Heart right ventricle (tissue), 16 donors: ENCODE measurements around the gene BBIP1. TPM values are rescaled to one million over a fixed set of nuclear protein-coding genes. Genes with fewer than 3 reads are reported as not detected.

Experiments
- ATAC-seq, 8 donors: fragments of 200-7000 bp; cut with Tn5 transposase; one replicate each; pipeline ENCODE4 v1.9.1; 2020; ENCODE audit warnings: mild to moderate bottlenecking in 8 of 8, moderate library complexity in 8 of 8, moderate number of reproducible peaks in 1 of 8
- DNase-seq, 2 donors: peaks; one replicate each; pipeline ENCODE4 v3.0.0-alpha.2; 2020
- H3K27ac ChIP-seq, 10 donors: fragments of 200-600 bp; sonication (generic) in 2 of 10; one replicate each; pipeline versions ENCODE4 v1.5.0 to v1.8.0; 2020 to 2022; ENCODE audit warnings: mild to moderate bottlenecking in 3 of 10
- H3K27me3 ChIP-seq, 7 donors: fragments of 200-600 bp; one replicate each; pipeline ENCODE4 v1.8.0; 2021 to 2022; ENCODE audit warnings: mild to moderate bottlenecking in 2 of 7
- H3K36me3 ChIP-seq, 9 donors: fragments of 200-600 bp; sonication (generic) in 1 of 9; one replicate each; pipeline versions ENCODE4 v1.5.0 to v1.8.0; 2020 to 2022; ENCODE audit warnings: mild to moderate bottlenecking in 2 of 9
- H3K4me1 ChIP-seq, 9 donors: fragments of 200-600 bp; sonication (generic) in 1 of 9; one replicate each; pipeline versions ENCODE4 v1.5.0 to v1.8.0; 2020 to 2022; ENCODE audit warnings: mild to moderate bottlenecking in 4 of 9
- H3K4me3 ChIP-seq, 10 donors: fragments of 200-600 bp; sonication (generic) in 2 of 10; one replicate each; pipeline versions ENCODE4 v1.5.0 to v1.8.0; 2020 to 2022; ENCODE audit warnings: mild to moderate bottlenecking in 7 of 10, moderate library complexity in 2 of 10
- H3K9me3 ChIP-seq, 11 donors: fragments of 200-600 bp in 10 of 11; sonication (generic) in 2 of 11; one replicate each; pipeline versions ENCODE4 v1.5.0 to v1.8.0; 2013 to 2022; ENCODE audit warnings: mild to moderate bottlenecking in 2 of 11, control low read depth in 1 of 11, moderate library complexity in 1 of 11
- WGBS, 2 donors: extraction: QIAGEN DNeasy Blood & Tissue Kit; methylation state at CpG; one replicate each; pipeline ENCODE4 v1.1.7; 2013; ENCODE audit warnings: inconsistent platforms in 1 of 2; 5-methylcytosine and 5-hydroxymethylcytosine counted together
- intact Hi-C, 10 donors: fragments of 100-400 bp; cut with DNase I; formaldehyde crosslinking; loops; one replicate each; pipeline versions ENCODE4 v1.11.1 to v1.14.2; 2022
- polyA plus RNA-seq, 2 donors: library from polyadenylated mRNA; stranded (reverse); fragments of 200-250 nt; gene quantifications; one replicate each; pipeline ENCODE4 v1.2.3, GENCODE V29; 2013
- total RNA-seq, 10 donors: library from RNA; stranded (reverse); fragmentation: NEBNext Ultra II Directional in 3 of 10; extraction: Animal tissue kit (Norgen Biotek cat#: 25700) in 3 of 10; gene quantifications; one replicate each; pipeline versions ENCODE4 v1.2.1 to v1.2.4, GENCODE V29; 2021 to 2023
- TF ChIP-seq, protein P1 (sequence below), 9 donors: fragments of 200-600 bp; sonication (generic) in 2 of 9; IDR thresholded peaks; one replicate each; pipeline versions ENCODE4 v1.5.0 to v1.8.0; 2021 to 2022; ENCODE audit warnings: antibody characterized with exemption in 9 of 9, mild to moderate bottlenecking in 5 of 9, moderate library complexity in 1 of 9
- donor health status: Arrhythmogenic right ventricular cardiomyopathy.
- donor health status: ischemic (EF 13 %, LVEDD 7.1; RV severe dilation, severe dysfunction).
- donor health status: healthy with polysubstance abuse.
- donor health status: DM: no; HTN: yes; CAD: no.
- donor health status: DM: no; HTN: no; CAD: no.
- donor health status: ischemic (EF 25% LVEDD 6.9; RV normal size, moderate dysfunction).
- donor health status: ischemic (EF 25% LVEDD 5.7; RV mildly dilated, moderate dysfunction).
- donor health status: healthy.
- donor health status: DM: yes; HTN: yes; CAD: no.
- donor health status: Ischemic cardiomyopathy.
- donor health status: ischemic (EF 35%, LVEDD 5.7; RV mildly dilated, moderate dysfunction).
- donor health status: nonischemic (EF 11% LVEDD 7.7; RV severe dilation, severe dysfunction).
- donor health status: DM: yes; HTN: yes; CAD: no.
- donor health status: PGD.
- donor health status: ischemic (EF 29% LVEDD 5.4; RV normal size, mild dysfunction).
- donor health status: nonischemic (EF 23%, LVEDD 6.1; RV moderate dilation, normal function).

BBIP1 gene
- total and polyA plus RNA-seq, 12 donors = 16.6 to 32.0 (median 24.6) TPM

DNA sequence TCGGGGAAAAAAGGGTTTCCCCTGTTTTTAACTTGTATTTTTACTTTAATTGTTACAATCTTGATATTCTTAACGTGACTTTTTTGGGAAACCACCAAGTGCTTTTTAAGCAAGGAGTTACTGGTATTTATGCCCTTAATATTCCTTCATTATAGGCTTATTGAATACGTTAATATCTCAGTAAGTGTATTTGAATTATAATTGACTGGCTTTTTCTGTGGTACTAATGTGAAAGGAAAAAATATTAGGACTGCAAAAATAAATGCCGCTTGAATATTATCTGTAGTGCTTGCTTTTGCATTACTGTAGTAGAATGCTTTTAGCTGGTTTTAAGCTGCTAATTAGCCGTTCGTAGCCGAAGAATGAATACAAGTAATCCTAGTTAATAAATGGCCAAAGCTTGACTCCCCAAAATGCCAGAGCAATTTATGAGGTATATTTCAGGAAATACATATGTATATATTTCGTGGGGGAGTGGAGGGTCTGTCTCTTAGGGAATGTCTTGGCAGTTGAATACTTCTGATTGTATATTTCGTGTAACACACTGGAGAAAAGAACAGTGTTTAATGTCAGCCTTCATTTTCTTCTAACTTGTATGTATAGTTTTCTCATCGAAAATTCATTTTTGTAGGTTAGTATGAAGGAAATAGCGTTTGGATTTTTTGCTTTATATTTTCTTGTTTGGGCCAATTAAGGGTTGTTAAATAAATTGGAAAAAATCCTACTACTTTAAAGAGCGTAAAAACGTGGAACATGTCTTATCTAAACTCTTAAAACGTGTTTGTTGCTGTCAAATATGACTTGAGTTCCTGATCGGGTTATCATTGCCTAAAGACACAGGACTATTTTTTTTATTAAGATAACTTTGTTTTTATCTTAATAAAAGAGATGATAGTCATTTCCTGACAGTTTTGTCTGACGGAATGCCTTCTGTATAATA is 45.7 kb downstream of the BBIP1 start:
- Histone ChIP-seq H3K4me3 (peak overlapping the region; percentile 83 to 99 (median 94)), H3K9me3 (no peaks in the 10 kb centered on the region), H3K36me3 (peaks cover 0 to 25% (median 0%) of the 10 kb centered on the region in 9 donors), H3K27me3 (no peaks in the 10 kb centered on the region), H3K27ac (peak overlapping the region; percentile 92 to 99 (median 97)), H3K4me1 (peaks cover 0 to 71% (median 30%) of the 10 kb centered on the region in 9 donors)
- intact Hi-C loops = loop anchor here in 9 of 10 donors (5.0 to 10.0 kb wide), 9 partner anchors 41 to 566 kb away; no protein-coding TSS in a partner anchor
- 2 to 3% methylated on average over 16 of the region's 16 CpGs for WGBS, 2 donors
- TF ChIP-seq, protein P1, sequence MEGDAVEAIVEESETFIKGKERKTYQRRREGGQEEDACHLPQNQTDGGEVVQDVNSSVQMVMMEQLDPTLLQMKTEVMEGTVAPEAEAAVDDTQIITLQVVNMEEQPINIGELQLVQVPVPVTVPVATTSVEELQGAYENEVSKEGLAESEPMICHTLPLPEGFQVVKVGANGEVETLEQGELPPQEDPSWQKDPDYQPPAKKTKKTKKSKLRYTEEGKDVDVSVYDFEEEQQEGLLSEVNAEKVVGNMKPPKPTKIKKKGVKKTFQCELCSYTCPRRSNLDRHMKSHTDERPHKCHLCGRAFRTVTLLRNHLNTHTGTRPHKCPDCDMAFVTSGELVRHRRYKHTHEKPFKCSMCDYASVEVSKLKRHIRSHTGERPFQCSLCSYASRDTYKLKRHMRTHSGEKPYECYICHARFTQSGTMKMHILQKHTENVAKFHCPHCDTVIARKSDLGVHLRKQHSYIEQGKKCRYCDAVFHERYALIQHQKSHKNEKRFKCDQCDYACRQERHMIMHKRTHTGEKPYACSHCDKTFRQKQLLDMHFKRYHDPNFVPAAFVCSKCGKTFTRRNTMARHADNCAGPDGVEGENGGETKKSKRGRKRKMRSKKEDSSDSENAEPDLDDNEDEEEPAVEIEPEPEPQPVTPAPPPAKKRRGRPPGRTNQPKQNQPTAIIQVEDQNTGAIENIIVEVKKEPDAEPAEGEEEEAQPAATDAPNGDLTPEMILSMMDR (IDR thresholded peaks at IDR 0.05) = no peak
- DNase-seq = no peak
- no peak for ATAC-seq

DNA sequence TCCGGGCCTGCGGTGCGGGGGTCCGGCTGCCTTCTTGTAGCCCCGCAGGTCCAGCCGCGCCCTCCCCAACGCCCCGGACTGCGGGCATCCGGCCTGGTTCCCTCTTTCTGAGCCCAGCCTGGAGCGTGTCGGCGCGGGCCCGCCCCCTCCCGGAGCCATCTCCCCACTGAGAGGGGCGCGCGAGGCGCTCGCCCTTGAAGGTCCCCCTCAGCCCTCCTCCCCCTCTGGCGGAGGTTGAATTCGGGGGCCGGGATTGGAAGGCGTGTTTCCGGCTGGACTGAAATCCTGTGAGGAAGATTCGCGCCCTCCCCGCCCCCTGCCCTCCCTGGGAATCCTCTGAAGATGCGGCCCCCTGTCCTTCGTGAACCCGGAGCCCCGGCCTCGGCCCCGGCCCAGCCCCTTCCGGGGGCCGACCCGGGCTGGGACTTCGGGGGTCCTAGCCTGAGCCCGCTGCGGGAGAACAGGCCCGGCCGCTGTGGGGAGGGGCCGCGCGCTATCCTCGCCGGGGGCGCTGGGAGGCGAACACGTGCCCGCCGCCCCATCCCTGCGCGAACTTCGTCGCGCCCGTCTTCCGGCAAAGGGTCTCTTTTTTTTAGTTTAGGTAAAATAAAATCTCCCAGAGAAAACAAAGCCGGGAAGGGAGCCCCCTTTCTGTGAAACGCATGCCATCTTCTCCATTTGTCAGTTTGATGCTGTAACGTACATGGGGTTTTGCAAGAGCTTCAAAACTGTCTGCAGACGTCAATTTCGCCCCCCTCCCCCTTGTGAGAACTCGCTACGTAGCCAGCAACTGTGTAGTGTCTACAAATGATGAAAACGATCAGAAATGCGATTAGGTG is 46.6 kb downstream of the BBIP1 start:
- peak overlapping the region; percentile 83 to 99 (median 94) for H3K4me3 ChIP-seq
- intact Hi-C loops = loop anchor here in 9 of 10 donors (5.0 to 10.0 kb wide), 9 partner anchors 40 to 565 kb away; no protein-coding TSS in a partner anchor
- 0% methylated on average over 68 to 70 of the region's 70 CpGs for WGBS, 2 donors

DNA sequence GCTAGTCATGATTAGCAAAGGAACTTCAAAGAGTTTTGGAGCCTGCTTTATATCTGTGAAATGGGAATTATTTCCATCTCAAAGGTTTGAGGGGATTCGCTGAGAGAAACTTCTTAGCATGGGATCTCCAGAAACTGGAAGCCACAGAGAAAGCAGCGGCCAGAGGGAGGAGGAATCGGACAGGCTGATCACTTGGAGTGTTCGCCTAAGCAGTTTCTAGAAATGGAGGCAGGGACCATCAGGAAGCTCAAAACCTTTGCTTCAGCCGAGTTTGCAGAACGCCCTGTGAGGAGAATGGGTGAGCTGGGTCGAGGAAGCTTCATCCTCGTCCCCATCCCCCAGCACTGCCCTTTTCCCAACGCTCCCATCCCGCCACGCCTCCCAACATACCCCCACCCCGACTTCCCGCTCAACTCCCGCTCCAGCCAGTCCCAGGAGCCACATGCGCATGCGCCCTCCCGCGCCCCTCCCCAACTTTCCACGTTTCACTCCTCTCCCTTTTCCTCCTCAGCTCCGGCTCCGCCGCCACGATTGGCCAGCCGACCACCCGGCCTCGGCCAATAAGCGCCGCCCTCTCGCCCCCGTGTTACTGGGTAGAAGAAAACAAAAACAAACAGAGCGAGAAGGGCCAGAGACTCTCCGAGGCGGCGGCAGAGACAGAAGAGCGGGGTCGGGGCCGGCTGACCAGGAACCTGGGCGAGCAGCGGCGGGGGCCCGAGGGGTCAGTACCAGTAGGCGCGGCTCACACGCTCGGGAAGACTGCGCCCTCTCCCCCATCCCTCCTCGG is 47.5 kb downstream of the BBIP1 start, which contains the start of gene PDCD4:
PDCD4 (plus strand) TSS at position 631 of the 787 bp plus-strand sequence. CDS start 4,100 bp downstream, outside the sequence.
- Histone ChIP-seq H3K9me3 (no peaks in the 10 kb centered on the region), H3K4me1 (peaks cover 0 to 79% (median 24%) of the 10 kb centered on the region in 9 donors), H3K27me3 (no peaks in the 10 kb centered on the region), H3K4me3 (peak within 1 kb of the TSS; percentile 83 to 99 (median 94)), H3K36me3 (peaks cover 0 to 8% (median 0%) of the 10 kb centered on the region in 9 donors), H3K27ac (peak within 1 kb of the TSS; percentile 92 to 99 (median 97))
- DNase-seq = peak; percentile 100
- intact Hi-C loops = loop anchor here in 9 of 10 donors (2.0 to 10.0 kb wide), 10 partner anchors 39 to 564 kb away; partner anchors contain the start of genes BBIP1 (in 1 of the 9) and SHOC2 (in 1 of the 9)
- peak; percentile 95 to 98 (median 96) for ATAC-seq
- WGBS, 2 donors = 0% methylated on average over 47 of the region's 47 CpGs
- TF ChIP-seq, protein P1 (IDR thresholded peaks at IDR 0.05) = no peak

More for the DNA sequence above, 46.6 kb downstream of the BBIP1 start:
- TF ChIP-seq, protein P1 (IDR thresholded peaks at IDR 0.05) = peak in 6 of 9 donors; percentile 14 to 48 (median 26)
- Histone ChIP-seq H3K27ac (peak overlapping the region; percentile 92 to 99 (median 97)), H3K27me3 (no peaks in the 10 kb centered on the region), H3K36me3 (peaks cover 0 to 16% (median 0%) of the 10 kb centered on the region in 9 donors), H3K4me1 (peaks cover 0 to 74% (median 27%) of the 10 kb centered on the region in 9 donors), H3K9me3 (no peaks in the 10 kb centered on the region)
- ATAC-seq (peak; percentile 68 to 88 (median 75)), DNase-seq (peak; percentile 70 to 72)
